Measurements from ENCODE around the gene EFNB2. TPM values are rescaled to one million over a fixed set of nuclear protein-coding genes. Genes with fewer than 3 reads are reported as not detected.

Gene EFNB2
- total and polyA plus RNA-seq, 2 of the 8 experiments (the other 6 are each of a cell fraction or from before 2014, with no cell fraction given): 8.2 to 12.0 TPM

DNA sequence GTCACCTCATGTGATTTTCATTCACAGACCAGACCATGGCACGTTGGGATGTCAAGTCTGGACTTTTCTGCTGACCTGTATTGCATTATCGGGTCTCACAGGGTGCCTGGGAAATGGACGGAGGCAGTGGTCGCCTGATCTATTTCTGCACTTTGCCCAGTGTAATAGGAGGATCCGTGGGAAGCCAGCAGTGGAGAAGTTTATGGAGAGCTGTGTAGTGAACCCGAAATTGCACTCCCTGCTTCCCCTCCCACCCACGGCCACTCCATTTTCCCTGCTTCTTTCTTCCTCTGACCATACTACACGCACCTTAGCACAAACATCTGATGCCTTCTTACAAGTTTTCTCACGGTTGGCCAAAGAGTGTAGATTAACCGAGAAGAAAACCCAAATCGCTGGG is 16.9 kb downstream of the EFNB2 start (continued):
- no peak for TF ChIP-seq SIX5 (IDR thresholded peaks at IDR 0.05; ENCODE audit: low read depth, low read length)
- TF ChIP-seq POU5F1 (IDR thresholded peaks at IDR 0.05; ENCODE audit: low read depth, low read length): no peak
- TF ChIP-seq BRCA1 (IDR thresholded peaks at IDR 0.05; ENCODE audit: low read depth, low read length): no peak
- TF ChIP-seq YY1 (IDR thresholded peaks at IDR 0.05; ENCODE audit: low read depth, low read length): no peak

Data from H1 (cell line).